ENCODE measurements around the gene MRPS2. TPM values are rescaled to one million over a fixed set of nuclear protein-coding genes. Genes with fewer than 3 reads are reported as not detected.

The MRPS2 gene
- polyA plus RNA-seq, 4 donors: 45.6 to 60.4 (median 47.4) TPM

DNA sequence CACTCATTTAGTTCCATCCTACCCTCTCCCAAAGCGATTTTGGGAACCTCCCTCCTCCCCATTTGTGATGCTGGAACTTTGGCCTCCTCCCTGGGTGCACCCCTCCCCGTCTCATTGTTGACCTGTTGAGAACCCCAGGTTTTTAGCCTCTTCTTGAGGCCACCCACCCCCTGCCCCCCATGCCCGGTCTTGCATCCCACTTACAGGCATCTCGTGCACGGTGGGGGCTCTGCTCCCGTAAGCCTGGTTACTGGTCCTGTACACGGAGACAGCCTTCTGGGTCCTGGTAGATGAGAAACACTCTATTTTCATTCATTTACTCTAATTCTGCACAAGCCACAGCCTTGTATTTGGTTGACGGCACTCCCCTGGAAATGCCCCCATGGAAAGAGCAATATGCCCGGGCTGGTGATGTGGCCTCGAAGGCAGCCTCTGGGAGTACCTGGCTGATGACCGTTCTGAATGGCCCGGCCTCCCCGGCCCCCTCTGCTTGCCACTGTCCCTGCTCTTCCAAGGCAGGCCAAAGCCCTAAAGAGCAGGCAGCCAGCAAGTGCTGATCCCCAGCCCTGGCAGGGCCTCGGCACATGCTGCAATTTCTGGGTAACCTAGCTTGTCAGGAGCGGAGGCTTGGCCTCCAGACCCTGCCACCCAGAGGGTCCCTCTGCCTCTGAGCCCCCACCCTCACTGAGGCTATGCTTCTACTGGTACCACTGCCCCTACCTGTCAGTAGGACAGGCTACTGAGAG lies 1.9 kb upstream of the MRPS2 start:
- DNase-seq (ENCODE audit: low read depth in 4 of 4, low spot score in 3 of 4): no peak

DNA sequence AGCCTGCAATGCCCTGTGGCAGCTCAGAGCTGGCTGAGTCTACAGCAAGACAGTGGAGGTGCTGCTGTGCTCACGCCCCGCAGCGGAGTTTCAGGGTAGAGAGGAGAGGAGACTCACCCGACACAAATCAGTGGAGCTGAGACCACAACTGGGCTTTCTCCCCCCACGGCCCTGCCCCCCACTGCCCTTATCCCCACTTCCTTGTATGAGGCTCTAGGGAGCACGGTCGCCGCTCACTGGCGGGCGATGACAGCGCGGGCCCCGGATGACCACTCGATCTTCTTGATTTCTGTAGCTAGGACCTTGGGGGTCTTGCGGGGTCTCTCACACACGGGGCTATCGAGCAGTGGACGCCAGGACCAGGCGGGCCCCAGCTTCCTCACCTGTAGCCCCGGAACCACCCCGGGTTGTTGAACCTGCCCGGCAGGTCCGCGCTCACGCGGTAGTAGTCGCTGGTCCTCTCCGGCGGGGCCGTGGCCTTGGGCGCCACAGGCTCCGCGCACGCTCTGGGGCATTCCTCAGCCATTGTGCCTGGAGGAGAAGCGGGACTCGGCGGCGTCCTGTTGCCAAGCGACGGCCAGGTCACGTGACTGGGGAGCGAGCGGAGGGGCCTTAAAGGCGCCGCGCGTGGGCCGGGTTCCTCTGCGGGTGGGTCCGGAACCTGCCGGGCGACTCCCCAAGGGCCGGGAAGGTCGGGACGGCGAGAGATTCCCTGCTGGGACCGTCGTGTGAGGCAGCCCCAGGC lies 984 bp upstream of the MRPS2 start:
- peak in 3 of 4 donors; percentile 80 to 83 (median 82) for DNase-seq (ENCODE audit: low read depth in 4 of 4, low spot score in 3 of 4)

DNA sequence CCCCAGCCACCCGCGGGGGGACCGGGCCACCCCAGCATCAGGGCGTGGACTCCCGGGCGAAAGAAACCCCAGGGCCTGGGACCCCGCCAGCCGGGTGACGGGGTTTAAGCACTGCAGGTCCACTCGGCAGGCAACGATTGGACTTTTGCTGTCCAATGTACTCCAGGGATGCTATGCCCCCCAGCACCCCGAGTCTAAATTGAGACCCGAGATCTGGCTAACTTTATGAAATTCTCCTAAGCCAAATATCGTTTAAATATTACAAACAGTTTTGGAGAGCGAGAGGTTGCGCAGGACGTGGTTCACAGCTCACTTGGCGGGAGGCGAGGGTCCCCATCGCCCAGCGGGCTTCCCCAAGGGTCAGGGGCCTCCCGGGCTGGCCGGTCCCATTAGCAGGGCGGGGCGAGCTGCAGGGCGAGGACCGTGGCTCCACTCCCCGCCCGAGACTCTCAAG lies 384 bp upstream of the MRPS2 start:
- no peak for DNase-seq (ENCODE audit: low read depth in 4 of 4, low spot score in 3 of 4)

DNA sequence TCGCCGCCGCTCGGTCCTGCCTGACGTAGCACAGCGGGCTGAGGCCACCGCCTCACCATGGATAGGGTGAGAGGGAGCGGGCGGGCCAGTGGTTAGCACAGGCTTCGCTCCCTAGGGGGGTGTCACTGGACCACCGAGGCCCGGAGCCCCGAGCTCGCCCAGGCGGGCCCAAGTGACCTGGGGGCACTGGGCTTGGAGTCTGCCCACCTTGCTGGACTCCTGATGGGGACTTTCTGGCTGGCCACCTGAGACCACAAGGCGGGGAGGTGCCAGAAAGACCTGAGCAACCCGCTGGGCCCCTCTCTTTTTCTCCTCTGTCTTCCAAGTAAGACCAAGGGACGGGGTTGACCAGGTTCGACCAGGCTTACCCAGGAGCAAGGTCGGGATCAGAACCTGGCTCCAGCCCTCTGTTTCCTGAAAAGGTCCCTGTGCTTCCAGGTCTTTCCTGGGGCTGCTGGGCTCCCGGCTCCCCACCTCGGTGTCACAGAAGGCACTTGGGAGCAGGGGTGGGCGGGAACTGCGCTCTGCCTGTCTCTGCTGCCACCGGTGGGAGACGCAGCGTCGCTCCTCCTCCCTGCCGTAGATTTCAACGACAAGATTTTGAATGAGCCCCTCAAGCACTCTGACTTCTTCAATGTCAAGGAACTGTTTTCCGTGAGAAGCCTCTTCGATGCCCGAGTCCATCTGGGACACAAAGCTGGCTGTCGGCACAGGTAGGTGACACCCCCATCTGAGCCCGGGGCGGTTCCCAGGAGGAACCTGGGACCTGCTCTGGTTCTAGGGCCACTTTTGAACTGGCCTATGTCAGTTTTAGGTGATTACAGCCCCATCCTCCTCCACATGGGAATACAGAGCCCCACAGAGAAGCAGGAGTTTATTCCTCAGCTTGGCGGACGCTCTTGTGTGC lies 1.0 kb downstream of the MRPS2 start:
- no peak for DNase-seq (ENCODE audit: low read depth in 4 of 4, low spot score in 3 of 4)

- DNase-seq (ENCODE audit: low read depth in 4 of 4, low spot score in 3 of 4): no peak
Measured at GRCh38 chr9:135502168-135502872, 1.8 kb downstream of the MRPS2 start.

DNA sequence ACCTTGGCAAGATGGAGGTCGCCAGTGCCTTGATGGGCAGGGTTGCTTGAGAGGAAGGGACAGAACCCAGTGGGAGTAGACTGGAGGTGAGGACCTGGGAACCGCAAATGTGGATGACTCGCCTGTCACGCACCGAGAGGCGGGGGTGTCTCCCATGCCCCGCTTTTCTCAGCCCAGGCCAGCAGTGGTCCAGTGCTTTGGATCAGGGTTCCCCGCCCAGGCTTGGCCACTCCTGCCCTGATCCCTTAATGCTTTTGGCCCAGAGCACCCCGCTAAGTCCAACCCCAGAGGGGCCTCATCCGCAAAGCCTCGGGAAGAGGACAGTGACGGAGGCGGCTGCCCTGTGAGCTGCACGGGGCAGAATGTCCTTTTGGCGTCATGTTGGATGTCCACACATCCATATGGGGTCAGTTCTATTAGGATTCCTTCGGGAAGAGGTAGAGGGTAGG lies 2.4 kb downstream of the MRPS2 start:
- DNase-seq (ENCODE audit: low read depth in 4 of 4, low spot score in 3 of 4): no peak

DNA sequence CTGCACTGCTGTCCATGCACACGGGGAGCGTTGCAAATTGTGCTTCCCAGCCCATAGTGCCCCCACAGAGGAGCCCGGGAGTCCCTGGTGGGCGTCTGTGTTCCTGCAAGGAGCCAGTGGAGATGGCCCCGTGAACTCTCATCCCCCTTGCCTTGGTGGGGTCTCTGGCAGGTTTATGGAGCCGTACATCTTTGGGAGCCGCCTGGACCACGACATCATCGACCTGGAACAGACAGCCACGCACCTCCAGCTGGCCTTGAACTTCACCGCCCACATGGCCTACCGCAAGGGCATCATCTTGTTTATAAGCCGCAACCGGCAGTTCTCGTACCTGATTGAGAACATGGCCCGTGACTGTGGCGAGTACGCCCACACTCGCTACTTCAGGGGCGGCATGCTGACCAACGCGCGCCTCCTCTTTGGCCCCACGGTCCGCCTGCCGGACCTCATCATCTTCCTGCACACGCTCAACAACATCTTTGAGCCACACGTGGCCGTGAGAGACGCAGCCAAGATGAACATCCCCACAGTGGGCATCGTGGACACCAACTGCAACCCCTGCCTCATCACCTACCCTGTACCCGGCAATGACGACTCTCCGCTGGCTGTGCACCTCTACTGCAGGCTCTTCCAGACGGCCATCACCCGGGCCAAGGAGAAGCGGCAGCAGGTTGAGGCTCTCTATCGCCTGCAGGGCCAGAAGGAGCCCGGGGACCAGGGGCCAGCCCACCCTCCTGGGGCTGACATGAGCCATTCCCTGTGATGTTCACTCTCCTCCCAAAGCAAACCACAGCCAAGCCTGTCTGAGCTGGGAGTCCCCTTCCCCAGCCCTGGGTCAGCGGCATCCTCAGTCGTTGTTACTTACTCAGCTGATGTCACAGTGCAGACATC lies 3.1 kb downstream of the MRPS2 start:
- no peak for DNase-seq (ENCODE audit: low read depth in 4 of 4, low spot score in 3 of 4)

- no peak for DNase-seq (ENCODE audit: low read depth in 4 of 4, low spot score in 3 of 4)
Measured at GRCh38 chr9:135504262-135505243, 4.1 kb downstream of the MRPS2 start.

DNA sequence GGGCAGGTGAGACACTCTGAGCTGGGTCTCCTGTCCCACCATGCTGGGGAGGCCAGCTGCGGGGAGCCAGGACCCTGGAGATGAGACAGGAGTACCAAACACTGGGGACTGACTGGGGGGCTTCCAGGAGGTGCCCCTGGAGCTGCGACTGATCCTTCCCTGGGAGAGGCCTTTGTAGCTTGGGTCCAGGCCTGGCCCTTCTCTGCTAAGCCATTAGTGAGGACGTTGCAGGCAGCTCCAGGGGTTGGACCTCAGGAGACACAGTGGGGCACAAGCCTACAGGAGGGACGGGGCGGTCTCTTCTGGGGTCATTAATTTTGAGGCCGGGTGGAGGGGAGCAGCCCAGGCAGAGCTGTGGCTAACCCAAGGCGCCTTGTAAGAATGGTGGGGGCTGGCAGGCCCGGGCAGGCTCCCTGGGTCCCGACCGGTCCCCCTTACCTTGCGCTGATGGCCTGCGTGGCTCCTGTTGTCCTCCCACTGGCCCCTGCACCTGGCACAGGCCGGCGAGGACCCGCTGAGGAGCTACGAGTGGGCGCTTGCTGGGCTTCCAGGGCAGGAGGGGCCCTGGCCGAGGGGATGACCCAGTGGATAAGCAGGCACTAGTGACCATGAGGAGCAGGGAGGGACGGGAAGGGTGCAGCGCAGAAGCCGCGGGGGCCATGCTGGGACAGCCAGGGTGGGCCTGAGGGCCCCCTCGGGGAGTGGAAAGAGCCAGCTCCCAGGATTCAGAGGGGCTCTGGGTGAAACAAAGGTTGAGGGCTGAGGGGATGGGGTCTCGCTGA lies 5.1 kb downstream of the MRPS2 start:
- DNase-seq (ENCODE audit: low read depth in 4 of 4, low spot score in 3 of 4): no peak

- DNase-seq (ENCODE audit: low read depth in 4 of 4, low spot score in 3 of 4): no peak
Measured at GRCh38 chr9:135506327-135507103, 6.0 kb downstream of the MRPS2 start.

DNA sequence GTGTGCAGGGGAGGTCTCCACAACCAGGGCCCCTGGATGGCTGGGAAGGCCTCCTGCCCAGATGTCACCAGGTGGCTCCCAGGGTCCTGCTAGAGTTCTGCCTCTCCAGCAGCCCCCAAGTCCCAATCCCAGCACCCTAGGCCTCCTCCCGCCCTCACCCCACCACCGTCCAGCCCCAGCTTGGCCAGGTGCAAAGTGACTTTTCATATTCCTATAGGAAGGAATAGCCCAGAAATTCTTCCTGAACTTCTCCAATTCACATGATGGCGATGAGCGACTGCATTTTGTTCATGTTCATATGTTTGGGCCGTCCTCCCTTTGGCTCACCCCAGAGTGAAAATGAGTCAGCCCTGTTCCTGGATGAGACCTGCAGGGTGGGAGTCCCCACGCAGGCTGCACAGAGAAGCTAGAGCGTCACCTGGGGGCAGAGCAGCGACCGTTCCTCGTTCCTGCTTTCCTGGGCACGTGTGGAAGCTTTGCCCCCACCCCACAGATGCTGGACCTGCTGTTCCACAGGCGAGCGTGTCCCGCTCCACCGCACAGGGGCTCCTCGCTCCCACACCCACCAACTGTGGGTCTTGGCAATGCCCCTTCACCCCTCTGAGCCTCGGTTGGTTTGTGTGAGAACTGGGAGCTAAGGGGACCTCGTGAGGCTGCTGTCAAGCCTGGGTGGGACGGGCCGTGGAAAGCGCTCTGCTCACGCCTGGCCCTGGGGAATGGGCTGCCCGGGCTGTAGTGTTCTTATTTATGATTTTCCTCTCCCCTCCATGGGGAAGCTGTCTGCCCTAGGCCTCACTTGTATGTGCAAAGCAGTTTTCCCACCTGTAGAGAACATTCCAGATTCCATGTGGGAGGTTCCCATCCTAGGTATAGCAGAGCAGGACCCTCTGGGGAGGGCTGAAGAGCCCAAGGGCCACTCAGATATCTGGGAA lies 6.9 kb downstream of the MRPS2 start:
- no peak for DNase-seq (ENCODE audit: low read depth in 4 of 4, low spot score in 3 of 4)

GRCh38 chr9:135508211-135508820 lies 7.8 kb downstream of the MRPS2 start:
- no peak for DNase-seq (ENCODE audit: low read depth in 4 of 4, low spot score in 3 of 4)

GRCh38 chr9:135509458-135509857 lies 9.0 kb downstream of the MRPS2 start:
- DNase-seq (ENCODE audit: low read depth in 4 of 4, low spot score in 3 of 4): no peak

- DNase-seq (ENCODE audit: low read depth in 4 of 4, low spot score in 3 of 4): no peak
Measured at GRCh38 chr9:135512241-135512603, 11.7 kb downstream of the MRPS2 start.

GRCh38 chr9:135512904-135513303 lies 12.4 kb downstream of the MRPS2 start:
- DNase-seq (ENCODE audit: low read depth in 4 of 4, low spot score in 3 of 4): no peak

All from right renal pelvis (tissue), 4 donors.